T-cell (primary cell): ENCODE measurements around the gene FMN1. TPM values are rescaled to one million over a fixed set of nuclear protein-coding genes. Genes with fewer than 3 reads are reported as not detected.

Source experiments
- ATAC-seq, 4 experiments: fragments of 200-7000 bp in 3 of 4; fragments of 150-1000 bp in 1 of 4; cut with Tn5 transposase; replicated peaks in 1 of 4; 1 replicate in 3 of 4; 2 replicates in 1 of 4; pipeline ENCODE4 v1.10.0; 2021; ENCODE audit warnings: moderate library complexity in 3 of 4, mild to moderate bottlenecking in 2 of 4, moderate number of reproducible peaks in 1 of 4
- CTCF ChIA-PET, 2 donors: fragments of 300-600 bp; sonication (Branson Sonifier 250); formaldehyde crosslinking; loops; one replicate each; lab custom pipeline; 2022; ENCODE audit warnings: antibody characterized with exemption in 2 of 2; lab: Charles Lee
- POLR2A ChIA-PET, 2 donors: fragments of 300-600 bp; sonication (Branson Sonifier 250); formaldehyde crosslinking; loops; one replicate each; lab custom pipeline; 2022; ENCODE audit warnings: antibody characterized with exemption in 2 of 2; lab: Charles Lee
- DNase-seq, 35 experiments: peaks; one replicate each; pipeline versions ENCODE4 v3.0.0 to v3.0.0-alpha.2; 2013 to 2023
- H3K27ac ChIP-seq: one replicate; pipeline ENCODE4 v1.5.1; 2013; ENCODE audit warnings: low read length
- H3K27me3 ChIP-seq, 2 experiments: replicated peaks in 1 of 2; 1 replicate in 1 of 2; 2 replicates in 1 of 2; pipeline versions ENCODE4 v1.6.1 to v1.7.0; 2013; ENCODE audit warnings: low read length in 1 of 2, mixed read lengths in 1 of 2; ENCODE audit not compliant: control insufficient read depth in 2 of 2, insufficient read depth in 2 of 2; ENCODE audit errors: extremely low read depth in 1 of 2
- H3K36me3 ChIP-seq, 2 donors: 1 replicate in 1 of 2; 2 replicates in 1 of 2; pipeline versions ENCODE4 v1.6.1 to v1.7.0; 2013; ENCODE audit warnings: low read length in 1 of 2; ENCODE audit not compliant: control insufficient read depth in 2 of 2, insufficient read depth in 1 of 2; ENCODE audit errors: extremely low read depth in 1 of 2
- H3K4me1 ChIP-seq, 2 experiments: 1 replicate in 1 of 2; 2 replicates in 1 of 2; pipeline versions ENCODE4 v1.6.1 to v1.7.0; 2013; ENCODE audit warnings: low read length in 2 of 2, mixed read lengths in 1 of 2; ENCODE audit not compliant: insufficient read depth in 2 of 2, control insufficient read depth in 1 of 2; ENCODE audit errors: extremely low read depth in 1 of 2
- H3K4me3 ChIP-seq, 2 donors: 1 replicate in 1 of 2; 2 replicates in 1 of 2; pipeline versions ENCODE4 v1.5.1 to v1.7.0; 2013; ENCODE audit warnings: mild to moderate bottlenecking in 2 of 2, low read length in 1 of 2, moderate library complexity in 1 of 2; ENCODE audit not compliant: control insufficient read depth in 1 of 2; ENCODE audit errors: extremely low read depth in 1 of 2
- H3K9me3 ChIP-seq: 2 replicates; pipeline ENCODE4 v1.7.0; 2013
- H3K27ac Mint-ChIP-seq, 2 donors: one replicate each; pipeline ENCODE4 v1.8.0; 2020 to 2021; ENCODE audit warnings: mild to moderate bottlenecking in 2 of 2, mixed read lengths in 2 of 2
- H3K27me3 Mint-ChIP-seq, 2 donors: one replicate each; pipeline ENCODE4 v1.8.0; 2021 to 2022; ENCODE audit warnings: mixed read lengths in 2 of 2
- H3K36me3 Mint-ChIP-seq: one replicate; pipeline ENCODE4 v1.8.0; 2021; ENCODE audit warnings: mixed read lengths
- H3K4me1 Mint-ChIP-seq, 3 donors: one replicate each; pipeline ENCODE4 v1.8.0; 2020 to 2022; ENCODE audit warnings: mixed read lengths in 3 of 3, mild to moderate bottlenecking in 1 of 3
- H3K4me3 Mint-ChIP-seq, 3 donors: one replicate each; pipeline ENCODE4 v1.8.0; 2020 to 2022; ENCODE audit warnings: mild to moderate bottlenecking in 3 of 3, mixed read lengths in 3 of 3, moderate library complexity in 3 of 3
- H3K9me3 Mint-ChIP-seq, 3 donors: one replicate each; pipeline ENCODE4 v1.8.0; 2020 to 2022; ENCODE audit warnings: mixed read lengths in 3 of 3
- WGBS: methylation state at CpG from one replicate; pipeline ENCODE4 v1.1.5; 2013; ENCODE audit warnings: missing lambda C conversion rate; ENCODE audit not compliant: insufficient coverage; 5-methylcytosine and 5-hydroxymethylcytosine counted together
- total RNA-seq, 35 experiments: library from RNA in 6 of 35; stranded (reverse) in 6 of 35; fragments of 120-200 nt in 1 of 35; gene quantifications; one replicate each; pipeline versions ENCODE4 v1.2.1 to v1.2.4 and lab custom pipeline; 2013 to 2026

FMN1 gene
- total RNA-seq, 5 donors from 2014 or later (not counting 1 experiment from before 2014, with no cell fraction given) = 0.20 to 22.4 (median 14.9) TPM

DNA sequence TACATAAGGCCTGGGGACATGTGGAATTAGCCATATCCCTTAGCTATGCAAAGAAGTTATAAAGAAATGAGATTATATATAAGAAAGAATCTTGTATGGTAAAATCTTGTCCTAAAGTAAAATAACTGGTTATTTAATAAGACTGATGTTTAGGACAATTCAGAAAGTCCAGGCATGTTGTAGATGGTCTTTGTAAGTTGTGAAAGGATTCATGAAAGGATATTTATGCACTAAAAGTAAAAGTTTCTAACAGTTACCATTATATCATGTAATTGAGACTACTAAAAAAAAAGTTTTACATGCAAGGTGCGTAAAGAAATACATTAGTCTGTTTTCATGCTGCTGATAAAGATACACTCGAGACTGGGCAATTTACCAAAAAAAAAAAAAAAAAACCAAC, 146.3 kb downstream of the FMN1 start:
- Mint-ChIP-seq H3K27ac (no peak overlapping the region), H3K4me1 (peaks cover 6 to 28% (median 16%) of the 10 kb centered on the region in 3 donors)
- POLR2A ChIA-PET = no interaction called here

GRCh38 chr15:33047077-33047476, 147.4 kb downstream of the FMN1 start:
- Histone ChIP-seq H3K4me1 (no peaks in the 10 kb centered on the region), H3K4me3 (no peak overlapping the region), H3K27ac (no peak overlapping the region), H3K27me3 (no peaks in the 10 kb centered on the region), H3K9me3 (no peaks in the 10 kb centered on the region), H3K36me3 (no peaks in the 10 kb centered on the region)
- Mint-ChIP-seq H3K27me3 (peaks cover 0 to 2% of the 10 kb centered on the region in 2 donors), H3K36me3 (peaks cover 5% of the 10 kb centered on the region), H3K27ac (peak overlapping the region in 1 of 2 donors; percentile 66), H3K4me1 (peaks cover 6 to 25% (median 16%) of the 10 kb centered on the region in 3 donors), H3K4me3 (peak overlapping the region in 1 of 3 donors; percentile 17), H3K9me3 (peaks cover 0 to 24% (median 9%) of the 10 kb centered on the region in 3 donors)
- ATAC-seq (peak; percentile 30 to 95 (median 50)), DNase-seq (peak in 1 of 35 experiments; percentile 21)
- WGBS = no CpG with 5 or more reads among the region's 2 CpGs
- ChIA-PET CTCF (interaction anchor here in 1 of 2 donors (0.5 kb wide), 1 partner anchor 27 kb away, joined by 4 read pairs; no protein-coding TSS in a partner anchor), POLR2A (no interaction called here)

More for the DNA sequence above, 146.3 kb downstream of the FMN1 start:
- ATAC-seq = no peak
- H3K36me3 Mint-ChIP-seq = peaks cover 5% of the 10 kb centered on the region
- DNase-seq = no peak
- H3K9me3 Mint-ChIP-seq = peaks cover 0 to 13% (median 6%) of the 10 kb centered on the region in 3 donors
- H3K9me3 ChIP-seq = no peaks in the 10 kb centered on the region
- whole genome bisulfite sequencing = no CpG with 5 or more reads among the region's 2 CpGs
- CTCF ChIA-PET = no interaction called here
- peaks cover 0 to 2% of the 10 kb centered on the region in 2 donors for H3K27me3 Mint-ChIP-seq
- no peak overlapping the region for H3K27ac ChIP-seq
- no peaks in the 10 kb centered on the region for H3K36me3 ChIP-seq
- no peaks in the 10 kb centered on the region for H3K4me1 ChIP-seq
- no peak overlapping the region for H3K4me3 ChIP-seq
- no peaks in the 10 kb centered on the region for H3K27me3 ChIP-seq
- no peak overlapping the region for H3K4me3 Mint-ChIP-seq

DNA sequence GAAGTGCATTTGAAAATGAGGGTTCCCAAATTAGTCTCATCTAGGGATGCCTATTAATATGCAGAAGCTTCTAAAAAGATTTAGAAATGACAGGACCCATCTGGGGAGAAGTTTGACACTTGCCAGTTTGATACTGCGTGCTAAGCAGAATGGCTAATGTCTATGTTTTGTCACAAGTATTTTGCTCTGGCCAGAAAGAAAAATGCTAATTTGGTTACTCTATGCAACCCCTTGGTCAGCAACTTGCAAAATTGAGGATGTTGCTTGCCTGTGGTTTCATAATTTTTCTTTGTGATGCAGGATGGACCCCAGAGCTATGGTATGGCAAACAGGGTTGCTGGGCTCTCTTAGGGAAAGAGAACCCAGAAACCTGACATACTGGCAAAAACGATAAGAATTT, 148.2 kb downstream of the FMN1 start:
- peaks cover 0 to 24% (median 9%) of the 10 kb centered on the region in 3 donors for H3K9me3 Mint-ChIP-seq
- peaks cover 5% of the 10 kb centered on the region for H3K36me3 Mint-ChIP-seq
- no peak for ATAC-seq
- H3K4me1 ChIP-seq = no peaks in the 10 kb centered on the region
- no peak overlapping the region for H3K27ac Mint-ChIP-seq
- no peaks in the 10 kb centered on the region for H3K36me3 ChIP-seq
- H3K4me3 Mint-ChIP-seq = no peak overlapping the region
- H3K4me1 Mint-ChIP-seq = peaks cover 6 to 20% (median 16%) of the 10 kb centered on the region in 3 donors
- ChIA-PET CTCF (no interaction called here), POLR2A (no interaction called here)
- no peaks in the 10 kb centered on the region for H3K9me3 ChIP-seq
- no peaks in the 10 kb centered on the region for H3K27me3 ChIP-seq
- no peak for DNase-seq
- H3K27ac ChIP-seq = no peak overlapping the region
- no peak overlapping the region for H3K4me3 ChIP-seq
- 100% methylated on average over 1 of the region's 2 CpGs for WGBS
- H3K27me3 Mint-ChIP-seq = peaks cover 0 to 2% of the 10 kb centered on the region in 2 donors

GRCh38 chr15:33045066-33045810, 149.3 kb downstream of the FMN1 start:
- no peak for DNase-seq
- Histone ChIP-seq H3K27ac (no peak overlapping the region), H3K9me3 (no peaks in the 10 kb centered on the region), H3K4me3 (no peak overlapping the region), H3K36me3 (no peaks in the 10 kb centered on the region), H3K4me1 (no peaks in the 10 kb centered on the region), H3K27me3 (no peaks in the 10 kb centered on the region)
- Mint-ChIP-seq H3K27me3 (peaks cover 0 to under 1% of the 10 kb centered on the region in 2 donors), H3K36me3 (peaks cover 5% of the 10 kb centered on the region), H3K4me3 (no peak overlapping the region), H3K27ac (no peak overlapping the region), H3K9me3 (peaks cover 0 to 24% (median 9%) of the 10 kb centered on the region in 3 donors), H3K4me1 (peaks cover 6 to 23% (median 16%) of the 10 kb centered on the region in 3 donors)
- POLR2A ChIA-PET = no interaction called here
- no peak for ATAC-seq
- CTCF ChIA-PET = no interaction called here
- WGBS = 80% methylated on average over 7 of the region's 8 CpGs

DNA sequence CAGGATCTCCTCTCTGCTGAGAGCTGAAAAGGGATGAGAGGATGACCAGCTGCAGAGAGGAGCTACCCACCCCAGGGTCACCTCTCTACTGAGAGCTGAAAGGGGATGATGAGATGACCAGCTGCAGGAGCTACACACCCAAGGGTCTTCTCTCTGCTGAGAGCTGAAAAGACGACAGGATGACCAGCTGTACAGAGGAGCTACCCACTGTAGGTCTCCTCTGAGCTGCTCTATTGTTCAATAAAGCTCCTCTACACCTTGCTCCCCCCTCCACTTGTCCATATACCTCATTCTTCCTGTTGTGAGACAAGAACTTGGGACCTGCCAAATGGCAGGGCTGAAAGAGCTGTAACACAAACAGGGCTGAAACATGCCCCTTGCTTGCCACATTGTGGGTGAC, 149.9 kb downstream of the FMN1 start:
- H3K27me3 ChIP-seq = no peaks in the 10 kb centered on the region
- Mint-ChIP-seq H3K9me3 (peaks cover 0 to 21% (median 9%) of the 10 kb centered on the region in 3 donors), H3K4me3 (no peak overlapping the region), H3K27ac (no peak overlapping the region), H3K36me3 (peaks cover 5% of the 10 kb centered on the region), H3K4me1 (peaks cover 6 to 27% (median 16%) of the 10 kb centered on the region in 3 donors), H3K27me3 (peaks cover 5 to 6% of the 10 kb centered on the region in 2 donors)
- no peaks in the 10 kb centered on the region for H3K36me3 ChIP-seq
- H3K9me3 ChIP-seq = no peaks in the 10 kb centered on the region
- no peak overlapping the region for H3K27ac ChIP-seq
- no peaks in the 10 kb centered on the region for H3K4me1 ChIP-seq
- POLR2A ChIA-PET = no interaction called here
- WGBS = no CpG with 5 or more reads among the region's 1 CpG
- no peak overlapping the region for H3K4me3 ChIP-seq
- DNase-seq = no peak
- ATAC-seq = no peak
- CTCF ChIA-PET = no interaction called here

- no peaks in the 10 kb centered on the region for H3K9me3 ChIP-seq
- Mint-ChIP-seq H3K9me3 (peaks cover 0 to 16% (median 8%) of the 10 kb centered on the region in 3 donors), H3K36me3 (peaks cover 3% of the 10 kb centered on the region), H3K27ac (no peak overlapping the region), H3K27me3 (peaks cover 5 to 6% of the 10 kb centered on the region in 2 donors), H3K4me3 (no peak overlapping the region), H3K4me1 (peaks cover 6 to 27% (median 16%) of the 10 kb centered on the region in 3 donors)
- no peak for DNase-seq
- no peak for ATAC-seq
- H3K4me3 ChIP-seq = no peak overlapping the region
- no peaks in the 10 kb centered on the region for H3K4me1 ChIP-seq
- H3K27me3 ChIP-seq = no peaks in the 10 kb centered on the region
- POLR2A ChIA-PET = no interaction called here
- no peaks in the 10 kb centered on the region for H3K36me3 ChIP-seq
- no peak overlapping the region for H3K27ac ChIP-seq
- CTCF ChIA-PET = no interaction called here
- WGBS = 63% methylated on average over 4 of the region's 4 CpGs
Measured at GRCh38 chr15:33043636-33044035, 150.9 kb downstream of the FMN1 start.
